SKM-1 treated with dmso at 0.1 percent for 144 hours (cell line): ENCODE results near the gene PANX1.
"Not testable (repeated sequence)": the region's sequence is repeated elsewhere in the genome, so short reads cannot be mapped to it uniquely, and the experiment has no call there.

ENCODE experiments used
- DNase-seq: peaks from one replicate; lab custom pipeline; 2025; ENCODE audit not compliant: unreplicated experiment; lab: John Stamatoyannopoulos, UW

The PANX1 gene

GRCh38 chr11:94128746-94129511 is at the start of gene PANX1:
Gene PANX1, plus strand, starts transcription at chr11:94128841. Its CDS starts 472 bp downstream, at chr11:94129313.
- peak; percentile 67 for DNase-seq

- DNase-seq = no peak
Observed at GRCh38 chr11:94084164-94084563, 44.5 kb upstream of the PANX1 start.

GRCh38 chr11:94088906-94089305 is 39.7 kb upstream of the PANX1 start:
- DNase-seq = no peak

GRCh38 chr11:94089341-94089740 is 39.3 kb upstream of the PANX1 start:
- no peak for DNase-seq

- DNase-seq = no peak
Observed at GRCh38 chr11:94090401-94090800, 38.2 kb upstream of the PANX1 start.

- no peak for DNase-seq
Observed at GRCh38 chr11:94091091-94091490, 37.5 kb upstream of the PANX1 start.

GRCh38 chr11:94100253-94100652 is 28.4 kb upstream of the PANX1 start:
- DNase-seq = no peak

- no peak for DNase-seq
Observed at GRCh38 chr11:94103471-94103870, 25.2 kb upstream of the PANX1 start.

GRCh38 chr11:94104734-94105133 is 23.9 kb upstream of the PANX1 start:
- no peak for DNase-seq

- no peak for DNase-seq
Observed at GRCh38 chr11:94106716-94107115, 21.9 kb upstream of the PANX1 start.

GRCh38 chr11:94107363-94107762 is 21.3 kb upstream of the PANX1 start:
- no peak for DNase-seq

GRCh38 chr11:94111241-94111640 is 17.4 kb upstream of the PANX1 start:
- DNase-seq = no peak

- DNase-seq = no peak
Observed at GRCh38 chr11:94111660-94112059, 17.0 kb upstream of the PANX1 start.

GRCh38 chr11:94112206-94112953 is 16.3 kb upstream of the PANX1 start:
- no peak for DNase-seq

- no peak for DNase-seq
Observed at GRCh38 chr11:94117197-94117574, 11.5 kb upstream of the PANX1 start.

- no peak for DNase-seq
Observed at GRCh38 chr11:94117871-94118270, 10.8 kb upstream of the PANX1 start.

- not testable (repeated sequence) for DNase-seq
Observed at GRCh38 chr11:94119676-94120075, 9.0 kb upstream of the PANX1 start.

GRCh38 chr11:94120516-94120915 is 8.1 kb upstream of the PANX1 start:
- not testable (repeated sequence) for DNase-seq

- DNase-seq = no peak
Observed at GRCh38 chr11:94120946-94121345, 7.7 kb upstream of the PANX1 start.

- no peak for DNase-seq
Observed at GRCh38 chr11:94125407-94126115, 3.1 kb upstream of the PANX1 start.

- DNase-seq = no peak
Observed at GRCh38 chr11:94127638-94128037, 1.0 kb upstream of the PANX1 start.

- DNase-seq = peak; percentile 32
Observed at GRCh38 chr11:94128291-94128745, 323 bp upstream of the PANX1 start.
